NB4 (cell line): Measurements from ENCODE around the gene ARHGAP22.

Source experiments
- MYC ChIP-seq: IDR thresholded peaks from 2 replicates; pipeline ENCODE4 v1.6.1; 2011; ENCODE audit warnings: low read depth, low read length
- POLR2A ChIP-seq: IDR thresholded peaks from 2 replicates; pipeline ENCODE4 v1.6.1; 2011; ENCODE audit warnings: mild to moderate bottlenecking; ENCODE audit not compliant: insufficient read length; ENCODE audit errors: extremely low read depth
- TF ChIP-seq, protein P1 (sequence below): IDR thresholded peaks from one replicate; pipeline ENCODE4 v1.5.1; 2012; ENCODE audit warnings: low read depth, low read length
- TF ChIP-seq, protein P2 (sequence below): IDR thresholded peaks from 2 replicates; pipeline ENCODE4 v1.6.1; 2011; ENCODE audit warnings: low read depth, low read length

DNA sequence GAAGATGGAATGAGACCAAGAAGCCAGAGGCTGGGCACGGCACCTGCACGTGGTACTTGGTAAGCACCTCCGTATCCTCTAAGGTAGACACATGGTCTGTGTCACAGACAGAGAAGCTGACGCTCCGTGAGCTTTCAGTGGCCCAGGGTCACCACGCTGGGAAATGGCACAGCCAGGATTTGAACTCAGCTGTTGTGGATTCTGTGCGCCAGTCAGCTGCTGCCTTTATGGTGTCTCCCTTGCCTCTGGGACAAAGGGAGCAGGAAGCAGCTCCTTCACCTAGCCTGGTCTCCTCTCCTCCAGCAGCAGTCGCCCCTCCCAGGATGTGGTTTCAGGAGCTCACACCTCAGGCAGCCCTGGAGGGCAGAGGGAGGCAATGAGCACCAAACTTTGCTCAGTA lies 110.8 kb downstream of the ARHGAP22 start:
- TF ChIP-seq, protein P1, sequence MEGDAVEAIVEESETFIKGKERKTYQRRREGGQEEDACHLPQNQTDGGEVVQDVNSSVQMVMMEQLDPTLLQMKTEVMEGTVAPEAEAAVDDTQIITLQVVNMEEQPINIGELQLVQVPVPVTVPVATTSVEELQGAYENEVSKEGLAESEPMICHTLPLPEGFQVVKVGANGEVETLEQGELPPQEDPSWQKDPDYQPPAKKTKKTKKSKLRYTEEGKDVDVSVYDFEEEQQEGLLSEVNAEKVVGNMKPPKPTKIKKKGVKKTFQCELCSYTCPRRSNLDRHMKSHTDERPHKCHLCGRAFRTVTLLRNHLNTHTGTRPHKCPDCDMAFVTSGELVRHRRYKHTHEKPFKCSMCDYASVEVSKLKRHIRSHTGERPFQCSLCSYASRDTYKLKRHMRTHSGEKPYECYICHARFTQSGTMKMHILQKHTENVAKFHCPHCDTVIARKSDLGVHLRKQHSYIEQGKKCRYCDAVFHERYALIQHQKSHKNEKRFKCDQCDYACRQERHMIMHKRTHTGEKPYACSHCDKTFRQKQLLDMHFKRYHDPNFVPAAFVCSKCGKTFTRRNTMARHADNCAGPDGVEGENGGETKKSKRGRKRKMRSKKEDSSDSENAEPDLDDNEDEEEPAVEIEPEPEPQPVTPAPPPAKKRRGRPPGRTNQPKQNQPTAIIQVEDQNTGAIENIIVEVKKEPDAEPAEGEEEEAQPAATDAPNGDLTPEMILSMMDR: no peak
- TF ChIP-seq POLR2A (no peak), MYC (no peak)
- TF ChIP-seq, protein P2, sequence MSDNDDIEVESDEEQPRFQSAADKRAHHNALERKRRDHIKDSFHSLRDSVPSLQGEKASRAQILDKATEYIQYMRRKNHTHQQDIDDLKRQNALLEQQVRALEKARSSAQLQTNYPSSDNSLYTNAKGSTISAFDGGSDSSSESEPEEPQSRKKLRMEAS: no peak
